A549 treated with AZD2906 at 1 μM for 4 hours (cell line): Measurements from ENCODE around the gene ACTL6A. TPM values are rescaled to one million over a fixed set of nuclear protein-coding genes. Genes with fewer than 3 reads are reported as not detected.

ENCODE experiments used
- total RNA-seq: library from RNA; stranded (reverse); fragments of 200-300 nt; extraction: Qiagen RNA extraction; gene quantifications from 5 replicates; pipeline ENCODE4 v1.2.3, GENCODE V29; 2022

The ACTL6A gene
- total RNA-seq = 48.3 to 72.6 TPM (median 50.6 TPM) in 5 replicates

DNA sequence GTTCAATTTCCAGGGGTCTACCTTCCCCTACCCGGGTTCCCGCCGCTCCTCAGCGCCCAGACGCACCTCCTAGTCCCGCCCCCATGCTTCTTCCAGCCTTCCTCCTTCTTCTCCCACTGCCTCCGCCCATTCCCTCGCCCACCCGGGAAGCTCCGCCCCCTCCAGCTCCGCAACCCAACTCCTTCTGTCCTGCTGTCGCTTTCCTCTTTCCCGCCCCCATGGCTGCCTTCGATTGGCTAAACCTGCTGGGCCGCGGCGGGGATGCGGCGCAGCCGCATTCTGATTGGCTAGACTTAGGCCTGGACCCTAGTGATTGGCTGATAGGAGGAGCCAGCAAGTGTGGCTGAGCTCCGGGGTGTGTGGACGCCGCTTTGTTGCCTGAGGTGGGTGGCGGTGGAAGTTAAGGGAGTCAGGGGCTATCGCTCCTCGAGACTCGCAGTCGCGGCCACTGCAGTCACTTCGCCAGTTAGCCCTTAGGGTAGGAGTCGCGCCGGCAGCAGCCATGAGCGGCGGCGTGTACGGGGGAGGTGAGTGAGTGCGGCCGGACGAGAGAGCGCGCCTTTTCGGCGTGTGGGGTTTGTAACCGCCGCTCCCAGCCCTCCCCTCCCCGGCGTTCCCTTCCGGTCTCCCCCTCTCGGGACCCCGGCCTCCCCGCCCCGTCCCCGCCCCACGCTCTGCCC, at the start of gene ACTL6A:
Gene ACTL6A, plus strand, starts transcription at position 336 of the 680 bp plus-strand sequence. Its CDS starts 167 bp downstream, at position 503.

DNA sequence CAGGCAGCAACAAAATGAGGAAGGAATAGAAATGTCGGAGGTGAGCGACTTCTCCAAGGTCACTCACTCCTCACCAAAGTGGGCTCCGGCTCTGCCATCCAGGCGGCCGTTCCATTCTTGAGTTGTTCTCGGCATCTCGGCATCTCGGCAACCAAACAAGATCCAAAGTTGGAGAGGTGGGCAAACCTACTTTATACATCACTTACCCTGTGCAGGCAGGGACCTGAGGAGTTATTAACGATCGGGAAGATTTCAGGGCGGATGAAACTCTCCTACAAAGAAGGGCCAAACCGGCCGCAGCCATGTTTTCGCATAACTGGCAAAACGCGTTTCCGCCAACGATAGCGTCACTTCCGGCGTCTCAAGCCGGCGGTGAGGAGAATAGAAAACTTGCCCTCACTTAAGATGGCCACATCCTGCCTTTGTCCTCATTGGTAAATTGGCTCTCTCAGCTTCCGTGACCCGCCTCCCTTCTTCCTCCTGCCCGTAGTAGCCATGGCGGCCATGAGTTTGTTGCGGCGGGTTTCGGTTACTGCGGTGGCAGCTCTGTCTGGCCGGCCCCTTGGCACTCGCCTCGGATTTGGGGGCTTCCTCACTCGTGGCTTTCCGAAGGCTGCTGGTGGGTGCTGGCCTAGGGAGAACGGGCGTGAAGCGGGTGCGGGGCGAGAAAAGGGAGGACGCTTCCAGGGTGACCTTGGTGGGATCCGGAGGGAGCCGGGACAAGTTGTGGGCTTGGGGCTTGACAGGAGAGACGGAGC, 41.8 kb downstream of the ACTL6A start, which contains the start of the genes MRPL47 and NDUFB5:
Gene MRPL47, minus strand, starts transcription at position 318 of the 758 bp plus-strand sequence. Its CDS starts 14 bp downstream, at position 304.
Gene NDUFB5, plus strand, starts transcription at position 474 of the 758 bp plus-strand sequence. Its CDS starts 22 bp downstream, at position 496.

Other genes starting within 250 kb of the ACTL6A start
- 18.2 to 21.3 TPM (median 21.0 TPM) in 5 replicates for gene ZNF639, start 239.9 kb upstream of the ACTL6A start, total RNA-seq
- gene MFN1, start 215.2 kb upstream of the ACTL6A start, total RNA-seq = 16.1 to 21.6 TPM (median 19.2 TPM) in 5 replicates
- 12.4 to 17.2 TPM (median 16.2 TPM) in 5 replicates for gene GNB4, start 111.5 kb upstream of the ACTL6A start, total RNA-seq
- 34.9 to 40.4 TPM (median 35.5 TPM) in 5 replicates for gene MRPL47, start 41.7 kb downstream of the ACTL6A start, total RNA-seq
- 48.0 to 53.0 TPM (median 48.8 TPM) in 5 replicates for gene NDUFB5, start 41.9 kb downstream of the ACTL6A start, total RNA-seq
- 7.7 to 12.5 TPM (median 9.9 TPM) in 5 replicates for gene USP13, start 90.1 kb downstream of the ACTL6A start, total RNA-seq